ENCODE measurements around the gene ZNF354C.

- TF ChIP-seq, protein P1, sequence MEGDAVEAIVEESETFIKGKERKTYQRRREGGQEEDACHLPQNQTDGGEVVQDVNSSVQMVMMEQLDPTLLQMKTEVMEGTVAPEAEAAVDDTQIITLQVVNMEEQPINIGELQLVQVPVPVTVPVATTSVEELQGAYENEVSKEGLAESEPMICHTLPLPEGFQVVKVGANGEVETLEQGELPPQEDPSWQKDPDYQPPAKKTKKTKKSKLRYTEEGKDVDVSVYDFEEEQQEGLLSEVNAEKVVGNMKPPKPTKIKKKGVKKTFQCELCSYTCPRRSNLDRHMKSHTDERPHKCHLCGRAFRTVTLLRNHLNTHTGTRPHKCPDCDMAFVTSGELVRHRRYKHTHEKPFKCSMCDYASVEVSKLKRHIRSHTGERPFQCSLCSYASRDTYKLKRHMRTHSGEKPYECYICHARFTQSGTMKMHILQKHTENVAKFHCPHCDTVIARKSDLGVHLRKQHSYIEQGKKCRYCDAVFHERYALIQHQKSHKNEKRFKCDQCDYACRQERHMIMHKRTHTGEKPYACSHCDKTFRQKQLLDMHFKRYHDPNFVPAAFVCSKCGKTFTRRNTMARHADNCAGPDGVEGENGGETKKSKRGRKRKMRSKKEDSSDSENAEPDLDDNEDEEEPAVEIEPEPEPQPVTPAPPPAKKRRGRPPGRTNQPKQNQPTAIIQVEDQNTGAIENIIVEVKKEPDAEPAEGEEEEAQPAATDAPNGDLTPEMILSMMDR (IDR thresholded peaks at IDR 0.05): no peak
- TF ChIP-seq EP300 (IDR thresholded peaks at IDR 0.05; ENCODE audit: low read depth): no peak
These were observed 71.9 kb downstream of the ZNF354C start for GRCh38 chr5:179131886-179132585.
